ENCODE data around the gene FBXO47. TPM values are rescaled to one million over a fixed set of nuclear protein-coding genes. Genes with fewer than 3 reads are reported as not detected.
A peak's percentile ranks its signal among the peaks of the same experiment; 100 is the strongest.
"Not testable (repeated sequence)": the region's sequence is repeated elsewhere in the genome, so short reads cannot be mapped to it uniquely, and the experiment has no call there.

Gene FBXO47
- total RNA-seq, 2 donors from 2014 or later = not detected

GRCh38 chr17:38996660-38997337 lies 29.6 kb upstream of the FBXO47 start:
- Mint-ChIP-seq H3K27me3 (peaks cover 2% of the 10 kb centered on the region), H3K4me3 (no peak overlapping the region), H3K36me3 (ENCODE audit: low read depth) (no peaks in the 10 kb centered on the region), H3K4me1 (peaks cover 4% of the 10 kb centered on the region), H3K27ac (no peak overlapping the region), H3K9me3 (peaks cover 8% of the 10 kb centered on the region)
- ATAC-seq (replicated peaks) = no peak

- H3K27me3 Mint-ChIP-seq = no peaks in the 10 kb centered on the region
- no peaks in the 10 kb centered on the region for H3K4me1 Mint-ChIP-seq
- H3K27ac Mint-ChIP-seq = no peak overlapping the region
- ATAC-seq (replicated peaks) = no peak
- H3K4me3 Mint-ChIP-seq = no peak overlapping the region
- H3K36me3 Mint-ChIP-seq (ENCODE audit: low read depth) = no peaks in the 10 kb centered on the region
- H3K9me3 Mint-ChIP-seq = peaks cover 8% of the 10 kb centered on the region
These were observed 26.8 kb upstream of the FBXO47 start for GRCh38 chr17:38994026-38994425.

- ATAC-seq (replicated peaks) = no peak
- no peak overlapping the region for H3K27ac Mint-ChIP-seq
- H3K4me1 Mint-ChIP-seq = no peaks in the 10 kb centered on the region
- H3K27me3 Mint-ChIP-seq = no peaks in the 10 kb centered on the region
- H3K36me3 Mint-ChIP-seq (ENCODE audit: low read depth) = no peaks in the 10 kb centered on the region
- no peak overlapping the region for H3K4me3 Mint-ChIP-seq
- no peaks in the 10 kb centered on the region for H3K9me3 Mint-ChIP-seq
These were observed 17.5 kb upstream of the FBXO47 start for GRCh38 chr17:38984666-38985065.

- Mint-ChIP-seq H3K27me3 (no peaks in the 10 kb centered on the region), H3K9me3 (no peaks in the 10 kb centered on the region), H3K27ac (no peak overlapping the region), H3K36me3 (ENCODE audit: low read depth) (no peaks in the 10 kb centered on the region), H3K4me1 (no peaks in the 10 kb centered on the region), H3K4me3 (no peak overlapping the region)
- peak; percentile 57 for ATAC-seq (replicated peaks)
These were observed 15.9 kb upstream of the FBXO47 start for GRCh38 chr17:38982858-38983746.

GRCh38 chr17:38981636-38982035 lies 14.4 kb upstream of the FBXO47 start:
- Mint-ChIP-seq H3K4me1 (no peaks in the 10 kb centered on the region), H3K36me3 (ENCODE audit: low read depth) (no peaks in the 10 kb centered on the region), H3K9me3 (no peaks in the 10 kb centered on the region), H3K27me3 (no peaks in the 10 kb centered on the region), H3K4me3 (no peak overlapping the region), H3K27ac (no peak overlapping the region)
- ATAC-seq (replicated peaks) = no peak

- Mint-ChIP-seq H3K9me3 (no peaks in the 10 kb centered on the region), H3K4me1 (no peaks in the 10 kb centered on the region), H3K36me3 (ENCODE audit: low read depth) (no peaks in the 10 kb centered on the region), H3K27ac (no peak overlapping the region), H3K4me3 (no peak overlapping the region), H3K27me3 (no peaks in the 10 kb centered on the region)
- no peak for ATAC-seq (replicated peaks)
These were observed 13.5 kb upstream of the FBXO47 start for GRCh38 chr17:38980490-38981217.

- no peak for ATAC-seq (replicated peaks)
- Mint-ChIP-seq H3K36me3 (ENCODE audit: low read depth) (no peaks in the 10 kb centered on the region), H3K27me3 (no peaks in the 10 kb centered on the region), H3K9me3 (no peaks in the 10 kb centered on the region), H3K27ac (no peak overlapping the region), H3K4me3 (no peak overlapping the region), H3K4me1 (no peaks in the 10 kb centered on the region)
These were observed 11.0 kb upstream of the FBXO47 start for GRCh38 chr17:38978180-38978579.

GRCh38 chr17:38976187-38976551 lies 9.0 kb upstream of the FBXO47 start:
- peak; percentile 38 for ATAC-seq (replicated peaks)
- H3K27me3 Mint-ChIP-seq, H3K4me1 Mint-ChIP-seq: not testable (repeated sequence)

GRCh38 chr17:38970804-38971203 lies 3.6 kb upstream of the FBXO47 start:
- peaks cover 5% of the 10 kb centered on the region for H3K4me1 Mint-ChIP-seq
- no peaks in the 10 kb centered on the region for H3K36me3 Mint-ChIP-seq (ENCODE audit: low read depth)
- H3K27me3 Mint-ChIP-seq = no peaks in the 10 kb centered on the region
- no peak overlapping the region for H3K4me3 Mint-ChIP-seq
- H3K27ac Mint-ChIP-seq = no peak overlapping the region
- ATAC-seq (replicated peaks) = no peak
- H3K9me3 Mint-ChIP-seq = no peaks in the 10 kb centered on the region

More at GRCh38 chr17:38976187-38976551, 9.0 kb upstream of the FBXO47 start:
- H3K9me3 Mint-ChIP-seq; H3K36me3 Mint-ChIP-seq (ENCODE audit: low read depth); H3K4me3 Mint-ChIP-seq; H3K27ac Mint-ChIP-seq: not testable (repeated sequence)

- Mint-ChIP-seq H3K36me3 (ENCODE audit: low read depth) (no peaks in the 10 kb centered on the region), H3K27ac (no peak overlapping the region), H3K4me3 (no peak overlapping the region), H3K27me3 (no peaks in the 10 kb centered on the region), H3K4me1 (peaks cover 5% of the 10 kb centered on the region), H3K9me3 (no peaks in the 10 kb centered on the region)
- no peak for ATAC-seq (replicated peaks)
These were observed 2.9 kb upstream of the FBXO47 start for GRCh38 chr17:38970128-38970527.

GRCh38 chr17:38969281-38969680 lies 2.1 kb upstream of the FBXO47 start:
- Mint-ChIP-seq H3K36me3 (ENCODE audit: low read depth) (no peaks in the 10 kb centered on the region), H3K9me3 (no peaks in the 10 kb centered on the region), H3K27me3 (no peaks in the 10 kb centered on the region)

GRCh38 chr17:38961413-38961812 lies 5.8 kb downstream of the FBXO47 start:
- no peaks in the 10 kb centered on the region for H3K27me3 Mint-ChIP-seq
- no peaks in the 10 kb centered on the region for H3K36me3 Mint-ChIP-seq (ENCODE audit: low read depth)
- H3K9me3 Mint-ChIP-seq = no peaks in the 10 kb centered on the region
- no peak for ATAC-seq (replicated peaks)
- H3K27ac Mint-ChIP-seq = no peak overlapping the region
- H3K4me1 Mint-ChIP-seq = no peaks in the 10 kb centered on the region
- peak overlapping the region; percentile 40 for H3K4me3 Mint-ChIP-seq

More at GRCh38 chr17:38969281-38969680, 2.1 kb upstream of the FBXO47 start:
- H3K27ac Mint-ChIP-seq = no peak overlapping the region
- H3K4me3 Mint-ChIP-seq = no peak overlapping the region
- H3K4me1 Mint-ChIP-seq = peaks cover 5% of the 10 kb centered on the region
- no peak for ATAC-seq (replicated peaks)

- no peaks in the 10 kb centered on the region for H3K4me1 Mint-ChIP-seq
- no peaks in the 10 kb centered on the region for H3K36me3 Mint-ChIP-seq (ENCODE audit: low read depth)
- no peaks in the 10 kb centered on the region for H3K27me3 Mint-ChIP-seq
- H3K27ac Mint-ChIP-seq = no peak overlapping the region
- no peaks in the 10 kb centered on the region for H3K9me3 Mint-ChIP-seq
- ATAC-seq (replicated peaks) = no peak
- H3K4me3 Mint-ChIP-seq = peak overlapping the region; percentile 40
These were observed 6.8 kb downstream of the FBXO47 start for GRCh38 chr17:38960402-38960801.

GRCh38 chr17:38959508-38959907 lies 7.7 kb downstream of the FBXO47 start:
- Mint-ChIP-seq H3K4me1 (no peaks in the 10 kb centered on the region), H3K9me3 (no peaks in the 10 kb centered on the region), H3K36me3 (ENCODE audit: low read depth) (no peaks in the 10 kb centered on the region), H3K4me3 (no peak overlapping the region), H3K27me3 (no peaks in the 10 kb centered on the region), H3K27ac (no peak overlapping the region)
- ATAC-seq (replicated peaks) = no peak

Data from activated T-helper 17 cell treated with anti-CD3 and anti-CD28 coated beads, Interleukin-2, amount 50 U/mL, for 72 hours (primary cell).